ENCODE measurements around the gene BDH1. TPM values are rescaled to one million over a fixed set of nuclear protein-coding genes. Genes with fewer than 3 reads are reported as not detected.

Gene BDH1
- polyA plus RNA-seq, 1 donor (not counting 4 experiments of a cell fraction or from before 2014, with no cell fraction given) = 30.2 TPM

DNA sequence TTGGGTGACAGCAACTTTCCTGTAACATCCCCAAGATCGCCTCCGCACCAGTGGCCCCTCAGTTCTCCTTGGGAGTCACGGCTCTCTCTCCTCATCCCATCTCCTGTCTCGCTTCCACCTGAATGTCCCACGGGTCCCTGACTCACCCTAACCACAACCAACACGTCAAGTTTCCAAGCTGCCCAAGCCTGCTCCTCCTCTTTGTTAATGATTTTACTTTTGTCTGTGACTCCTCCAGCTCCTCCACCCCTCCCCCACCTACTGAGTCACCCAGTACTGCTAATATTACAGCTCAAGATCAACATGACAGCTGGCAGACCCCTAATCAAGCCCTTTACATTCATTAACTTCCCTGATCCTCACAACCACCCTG is 39.3 kb downstream of the BDH1 start:
- peak overlapping the region; percentile 98 for H3K27ac ChIP-seq (ENCODE audit: control insufficient read depth, insufficient read depth, low read length)
- no peaks in the 10 kb centered on the region for H3K27me3 ChIP-seq (ENCODE audit: control insufficient read depth, extremely low read depth, insufficient read depth, low read length)
- H3K4me1 ChIP-seq (ENCODE audit: control insufficient read depth, extremely low read depth, insufficient read depth, low read length) = peaks cover 38% of the 10 kb centered on the region
- H4K20me1 ChIP-seq (ENCODE audit: control insufficient read depth, extremely low read depth, insufficient read depth, low read length) = no peaks in the 10 kb centered on the region
- peak overlapping the region in 1 of 3 experiments; percentile 41 for H3K4me3 ChIP-seq (ENCODE audit: control insufficient read depth in 2 of 3, extremely low read depth in 1 of 3, insufficient read depth in 2 of 3, low read depth in 1 of 3, low read length in 3 of 3)
- peak overlapping the region; percentile 78 for H3K9ac ChIP-seq (ENCODE audit: control insufficient read depth, extremely low read depth, insufficient read depth, low read length)
- H3K4me2 ChIP-seq (ENCODE audit: control insufficient read depth, extremely low read depth, insufficient read depth, low read depth, low read length) = peak overlapping the region; percentile 82
- peaks cover 0 to 14% of the 10 kb centered on the region in 2 experiments for H3K36me3 ChIP-seq (ENCODE audit: control insufficient read depth in 2 of 2, extremely low read depth in 1 of 2, insufficient read depth in 2 of 2, low read length in 2 of 2)
- TF ChIP-seq EZH2 (IDR thresholded peaks at IDR 0.05; ENCODE audit: low read length) = no peak
- TF ChIP-seq CTCF (optimal IDR thresholded peaks at IDR 0.05 in 1 of 3, IDR thresholded peaks at IDR 0.05 in 1 of 3, conservative IDR thresholded peaks at IDR 0.05 in 1 of 3; ENCODE audit: extremely low read depth in 1 of 3, insufficient read depth in 2 of 3, low read length in 3 of 3) = no peak
- no peaks in the 10 kb centered on the region for H3K9me1 ChIP-seq (ENCODE audit: control insufficient read depth, extremely low read depth, insufficient read depth, low read length)
- FAIRE-seq = peak; percentile 97
- H3K9me3 ChIP-seq (ENCODE audit: control insufficient read depth, low read depth, low read length) = no peaks in the 10 kb centered on the region
- dilution Hi-C loops (cut with MboI; ENCODE audit: extremely low pct_ligation_motif_present, low sequenced_read_pairs) = no loop called here
- H3K79me2 ChIP-seq (ENCODE audit: control insufficient read depth, insufficient read depth, low read length) = peaks cover 1% of the 10 kb centered on the region
- no peak overlapping the region for H2AFZ ChIP-seq (ENCODE audit: control insufficient read depth, low read length)
- peak; percentile 97 for DNase-seq (ENCODE audit: low read depth, low spot score)

DNA sequence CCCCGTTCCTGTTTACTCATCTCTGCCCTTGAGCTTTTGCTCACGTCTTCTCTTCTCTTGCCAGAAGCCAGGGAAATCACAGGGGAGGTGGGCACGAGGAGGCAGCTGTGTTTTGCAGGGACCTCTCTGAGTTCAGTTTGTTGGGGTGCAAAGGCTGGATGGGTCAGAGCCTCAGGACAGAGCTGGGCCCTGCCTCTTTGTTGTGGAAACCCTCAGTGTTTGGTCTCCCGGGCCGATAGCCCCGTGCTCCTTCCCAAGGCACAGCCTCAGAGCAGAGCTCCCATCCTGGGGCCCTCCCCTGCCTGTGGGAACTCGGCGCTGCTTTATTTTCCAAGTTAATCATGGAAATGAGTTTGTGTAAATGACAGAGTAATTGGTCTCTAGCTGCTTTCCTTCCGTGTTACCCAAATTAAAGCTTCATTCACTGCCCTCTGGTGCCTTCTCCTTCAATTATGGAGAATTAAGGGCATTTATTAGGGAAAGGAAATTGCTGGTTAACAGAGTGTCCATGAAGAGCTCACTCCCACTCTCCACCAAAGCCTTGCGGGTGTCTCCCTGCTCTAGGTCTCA is 40.9 kb downstream of the BDH1 start:
- dilution Hi-C loops (cut with MboI; ENCODE audit: extremely low pct_ligation_motif_present, low sequenced_read_pairs) = no loop called here

More for the DNA sequence above, 40.9 kb downstream of the BDH1 start:
- DNase-seq (ENCODE audit: low read depth, low spot score) (no peak), FAIRE-seq (no peak)
- H3K4me3 ChIP-seq (ENCODE audit: control insufficient read depth in 2 of 3, extremely low read depth in 1 of 3, insufficient read depth in 2 of 3, low read depth in 1 of 3, low read length in 3 of 3) = no peak overlapping the region
- no peaks in the 10 kb centered on the region for H4K20me1 ChIP-seq (ENCODE audit: control insufficient read depth, extremely low read depth, insufficient read depth, low read length)
- TF ChIP-seq CTCF (optimal IDR thresholded peaks at IDR 0.05 in 1 of 3, IDR thresholded peaks at IDR 0.05 in 1 of 3, conservative IDR thresholded peaks at IDR 0.05 in 1 of 3; ENCODE audit: extremely low read depth in 1 of 3, insufficient read depth in 2 of 3, low read length in 3 of 3) (no peak), EZH2 (IDR thresholded peaks at IDR 0.05; ENCODE audit: low read length) (no peak)
- H3K27ac ChIP-seq (ENCODE audit: control insufficient read depth, insufficient read depth, low read length) = peak overlapping the region; percentile 69
- peak overlapping the region; percentile 20 for H3K9ac ChIP-seq (ENCODE audit: control insufficient read depth, extremely low read depth, insufficient read depth, low read length)
- peak overlapping the region; percentile 54 for H3K4me2 ChIP-seq (ENCODE audit: control insufficient read depth, extremely low read depth, insufficient read depth, low read depth, low read length)
- H2AFZ ChIP-seq (ENCODE audit: control insufficient read depth, low read length) = no peak overlapping the region
- peaks cover 40% of the 10 kb centered on the region for H3K4me1 ChIP-seq (ENCODE audit: control insufficient read depth, extremely low read depth, insufficient read depth, low read length)
- H3K27me3 ChIP-seq (ENCODE audit: control insufficient read depth, extremely low read depth, insufficient read depth, low read length) = no peaks in the 10 kb centered on the region
- peaks cover 1% of the 10 kb centered on the region for H3K79me2 ChIP-seq (ENCODE audit: control insufficient read depth, insufficient read depth, low read length)
- H3K9me1 ChIP-seq (ENCODE audit: control insufficient read depth, extremely low read depth, insufficient read depth, low read length) = no peaks in the 10 kb centered on the region
- peaks cover 0 to 14% of the 10 kb centered on the region in 2 experiments for H3K36me3 ChIP-seq (ENCODE audit: control insufficient read depth in 2 of 2, extremely low read depth in 1 of 2, insufficient read depth in 2 of 2, low read length in 2 of 2)
- no peaks in the 10 kb centered on the region for H3K9me3 ChIP-seq (ENCODE audit: control insufficient read depth, low read depth, low read length)
